ENCODE measurements around the gene AOX1. TPM values are rescaled to one million over a fixed set of nuclear protein-coding genes. Genes with fewer than 3 reads are reported as not detected.

The AOX1 gene
- total RNA-seq, 1 experiment from 2014 or later = 3.5 TPM

GRCh38 chr2:200593905-200594304, 8.1 kb downstream of the AOX1 start:
- Histone ChIP-seq H3K14ac (ENCODE audit: insufficient read depth, low read length) (no peak overlapping the region), H4K5ac (ENCODE audit: insufficient read length, low read depth, low read length) (no peak overlapping the region), H2AFZ (ENCODE audit: low read length) (no peak overlapping the region), H2AK5ac (ENCODE audit: insufficient read length, low read length) (no peak overlapping the region), H4K8ac (replicated peaks; ENCODE audit: insufficient read length, low read depth, low read length) (no peak overlapping the region), H2BK15ac (ENCODE audit: low read depth, low read length) (no peak overlapping the region), H3K23ac (ENCODE audit: insufficient read length, low read depth, low read length) (no peak overlapping the region), H3K56ac (ENCODE audit: insufficient read length, low read depth, low read length) (no peak overlapping the region), H3K27me3 (ENCODE audit: insufficient read depth, low read length) (no peaks in the 10 kb centered on the region), H3T11ph (ENCODE audit: low read length) (no peak overlapping the region), H4K91ac (ENCODE audit: insufficient read length, low read depth, low read length) (no peak overlapping the region), H2BK20ac (ENCODE audit: low read depth, low read length, poor library complexity, severe bottlenecking) (no peak overlapping the region), H3K79me2 (ENCODE audit: insufficient read depth, low read length) (no peaks in the 10 kb centered on the region), H2BK120ac (ENCODE audit: low read depth, low read length, poor library complexity, severe bottlenecking) (no peak overlapping the region), H2BK5ac (ENCODE audit: insufficient read length, low read length) (no peak overlapping the region), H3K9me3 (ENCODE audit: control insufficient read depth, low read depth, low read length) (no peaks in the 10 kb centered on the region), H3K9ac (ENCODE audit: extremely low read depth, insufficient read length, low read length) (no peak overlapping the region), H4K20me1 (ENCODE audit: control insufficient read depth, insufficient read depth, insufficient read length) (no peaks in the 10 kb centered on the region), H3K27ac (ENCODE audit: insufficient read length, low read depth, low read length) (no peak overlapping the region), H3K4ac (ENCODE audit: low read depth, low read length) (no peak overlapping the region), H3K79me1 (ENCODE audit: insufficient read depth, low read depth, low read length, poor library complexity, severe bottlenecking) (no peaks in the 10 kb centered on the region), H3K18ac (ENCODE audit: insufficient read length, low read depth, low read length) (no peak overlapping the region), H3K4me2 (ENCODE audit: insufficient read depth, insufficient read length, low read length) (no peak overlapping the region), H3K4me1 (ENCODE audit: insufficient read depth, low read length) (no peaks in the 10 kb centered on the region), H2BK12ac (ENCODE audit: insufficient read length, low read depth, low read length) (no peak overlapping the region), H3K23me2 (ENCODE audit: insufficient read length, low read depth, low read length, poor library complexity, severe bottlenecking) (no peaks in the 10 kb centered on the region)
- no peak for DNase-seq
- Mint-ChIP-seq H3K27ac (no peak overlapping the region), H3K4me3 (no peak overlapping the region), H3K36me3 (ENCODE audit: insufficient read depth in 1 of 3, low read depth in 3 of 3) (no peaks in the 10 kb centered on the region), H3K9me3 (no peaks in the 10 kb centered on the region), H3K4me1 (no peaks in the 10 kb centered on the region), H3K27me3 (ENCODE audit: low read depth) (peaks cover 8% of the 10 kb centered on the region)
- WGBS (ENCODE audit: extremely low coverage, insufficient read length, low lambda C conversion rate) = no CpG with 5 or more reads among the region's 1 CpG
- no peak for TF ChIP-seq CTCF (conservative IDR thresholded peaks at IDR 0.05)

All from H9 (cell line).